ENCODE measurements around the gene IL23R.

IL23R gene

DNA sequence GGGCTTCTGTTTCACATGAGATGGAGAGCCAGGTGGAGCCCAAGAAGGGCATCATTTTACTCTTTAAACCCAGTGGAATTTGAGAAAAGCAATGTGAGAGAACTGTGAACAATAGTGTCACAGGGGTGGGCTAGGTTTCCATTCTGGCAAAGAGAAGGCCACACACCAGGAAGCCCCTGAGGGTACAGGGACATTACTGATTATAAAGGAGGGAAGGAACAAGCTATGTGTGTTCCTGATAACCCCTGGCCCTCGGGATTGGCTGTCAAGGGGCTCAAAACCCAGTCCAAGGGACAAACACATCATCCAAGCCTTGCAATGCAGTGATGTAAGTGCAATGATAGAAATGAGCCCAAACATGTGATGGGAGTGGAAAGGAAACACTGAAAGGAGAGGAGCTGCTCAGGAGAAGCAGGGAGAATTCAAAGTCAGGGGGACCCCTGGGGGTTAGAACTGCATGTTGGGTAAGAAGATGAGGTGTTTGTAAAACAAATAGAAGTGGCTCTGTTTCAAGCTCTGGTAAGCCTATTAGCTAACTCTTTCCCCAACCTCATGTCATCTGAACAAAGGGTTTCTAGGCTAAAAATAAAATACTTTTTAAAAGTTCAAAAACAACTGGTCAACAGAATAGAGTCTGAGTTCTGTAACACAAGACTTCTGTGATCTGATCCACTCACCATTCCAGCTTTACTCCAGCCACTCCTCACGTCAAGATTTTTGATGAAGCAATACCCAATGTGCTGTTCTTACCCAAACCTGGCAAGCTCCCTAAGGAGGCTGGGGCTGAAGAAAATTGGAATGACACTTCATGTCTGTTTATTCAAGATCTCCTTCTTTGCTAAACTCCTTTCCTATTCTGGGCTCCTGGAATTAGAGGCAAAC is 90.3 kb downstream of the IL23R start:
- no peak for DNase-seq

DNA sequence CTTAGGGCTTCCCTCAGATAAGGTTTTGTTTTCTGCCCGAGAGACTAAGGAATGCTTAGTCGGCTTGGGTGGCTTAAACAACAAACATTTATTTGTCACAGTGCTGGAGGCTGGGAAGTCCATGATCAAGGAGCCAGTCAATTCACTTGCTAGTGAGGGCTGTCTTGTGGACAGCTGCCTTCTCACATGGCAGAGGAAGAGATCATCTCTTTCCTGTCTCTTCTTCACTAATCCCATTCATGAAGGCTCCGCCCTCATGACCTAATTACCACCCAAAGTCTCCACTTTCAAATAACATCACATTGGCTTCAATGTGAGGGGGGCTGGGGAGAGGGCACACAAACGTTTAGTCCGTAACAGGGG is 90.9 kb downstream of the IL23R start:
- no peak for DNase-seq

- peak; percentile 18 for DNase-seq
These were observed 95.4 kb downstream of the IL23R start for GRCh38 chr1:67261680-67262079.

DNA sequence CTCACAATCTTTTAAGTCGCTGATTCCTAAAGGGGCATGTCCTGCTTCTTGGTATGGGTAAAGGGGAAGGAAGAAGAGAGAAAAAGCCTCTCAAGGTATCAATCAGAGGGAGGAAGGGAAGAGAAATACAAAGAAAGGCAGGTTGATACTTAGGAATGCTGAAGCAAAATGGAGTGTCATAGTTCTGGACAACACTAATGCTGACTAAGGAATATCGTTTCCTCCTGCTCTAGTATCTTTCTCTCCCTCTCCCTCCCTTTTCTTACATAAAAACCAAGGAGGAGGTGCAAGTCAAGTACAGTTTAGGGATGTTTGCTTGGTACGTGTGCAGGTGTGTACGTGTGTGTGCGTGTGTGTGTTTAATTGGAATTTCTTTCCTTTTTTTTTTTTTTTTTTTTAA is 96.5 kb downstream of the IL23R start:
- DNase-seq: no peak

DNA sequence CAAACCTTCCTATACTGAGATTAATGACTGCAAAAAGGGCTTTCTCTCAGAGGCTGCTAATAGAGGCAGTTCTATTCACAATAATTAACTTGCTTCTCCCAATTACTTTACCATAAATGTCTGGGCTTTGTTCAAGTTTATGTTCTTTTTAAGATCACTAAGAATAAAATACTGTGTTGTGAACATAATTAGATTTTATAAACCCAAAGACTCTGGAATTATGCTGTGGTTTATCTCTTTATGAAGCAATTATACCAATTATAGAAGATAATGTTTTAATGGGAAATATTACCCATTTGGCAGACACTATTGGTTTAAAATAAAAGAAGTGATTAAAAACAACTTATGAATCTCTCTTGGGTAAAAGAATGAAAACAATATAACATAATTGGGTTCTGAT is 97.9 kb downstream of the IL23R start:
- DNase-seq: no peak

GRCh38 chr1:67264899-67265298 is 98.6 kb downstream of the IL23R start:
- DNase-seq: no peak

GRCh38 chr1:67269061-67269460 is 102.8 kb downstream of the IL23R start:
- DNase-seq: no peak

- DNase-seq: no peak
These were observed 104.3 kb downstream of the IL23R start for GRCh38 chr1:67270541-67270940.

- no peak for DNase-seq
These were observed 107.3 kb downstream of the IL23R start for GRCh38 chr1:67273591-67273990.

DNA sequence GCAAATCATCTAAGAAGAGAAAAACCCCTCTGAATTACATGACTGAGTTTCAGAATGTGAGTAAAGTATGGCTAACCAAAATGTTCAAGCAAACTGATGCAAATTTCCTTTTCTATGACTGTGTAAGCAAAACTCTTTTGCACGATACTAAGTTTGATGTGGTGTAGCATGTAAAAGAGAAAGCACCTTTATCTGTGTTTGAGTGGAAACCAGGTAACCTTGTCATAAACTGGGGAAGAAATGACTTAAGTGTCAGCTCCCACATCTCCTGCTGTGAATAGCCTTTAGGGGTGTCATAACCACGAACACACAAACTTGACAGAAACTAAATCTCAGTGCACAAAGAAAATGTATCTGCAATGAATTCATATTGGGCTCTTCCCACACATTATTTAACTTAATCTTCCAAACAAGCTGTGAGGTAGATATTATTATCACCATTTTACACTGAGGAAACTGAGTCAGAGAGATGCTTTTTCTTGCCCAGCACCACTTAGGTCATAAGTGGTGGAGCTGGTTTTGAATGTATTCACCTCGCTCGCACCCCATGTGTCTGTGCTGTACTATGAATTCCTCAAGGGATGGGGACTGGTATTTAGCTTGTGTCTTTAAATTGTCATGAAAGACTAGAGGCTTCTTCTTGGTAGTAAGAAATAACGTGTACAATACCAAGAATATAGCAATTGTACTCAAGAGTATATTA is 108.5 kb downstream of the IL23R start:
- no peak for DNase-seq

DNA sequence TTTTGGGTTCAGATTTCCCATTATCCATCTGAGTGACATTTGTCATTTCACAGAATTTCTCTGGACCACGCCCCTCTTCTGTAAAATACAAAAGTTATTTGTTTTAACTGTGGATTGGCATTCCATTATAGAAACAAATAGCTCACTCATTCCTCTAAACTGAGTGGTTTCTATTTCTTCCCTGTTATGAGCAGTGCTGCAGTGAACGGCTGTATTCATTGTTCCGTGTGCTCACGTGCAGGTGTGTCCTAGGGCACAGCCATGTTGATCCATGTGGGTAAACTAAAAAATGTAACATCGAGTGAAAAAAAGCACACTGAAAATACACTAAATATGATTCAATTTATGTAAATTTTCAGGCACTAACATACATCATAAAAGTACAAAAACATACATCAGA is 114.4 kb downstream of the IL23R start:
- DNase-seq: no peak

DNA sequence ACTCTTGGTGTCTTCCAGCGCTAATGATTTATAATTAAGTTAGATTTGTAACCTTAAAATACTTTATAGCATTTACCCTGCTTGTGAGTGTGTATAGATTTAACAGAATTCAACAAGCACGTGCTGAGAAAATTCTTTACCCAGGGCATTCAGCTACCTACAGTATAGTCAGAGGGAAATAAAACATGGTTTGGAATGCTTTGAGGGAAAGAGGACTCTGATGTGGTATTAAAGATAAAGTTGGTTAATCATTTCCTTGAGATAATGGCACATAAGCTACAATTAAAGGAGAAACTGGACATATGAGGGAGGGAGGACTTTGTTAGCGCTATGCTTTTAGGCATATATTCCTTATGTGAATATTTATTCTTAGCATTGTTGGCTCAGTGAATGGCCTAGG is 115.0 kb downstream of the IL23R start:
- DNase-seq: no peak

GRCh38 chr1:67285780-67286488 is 119.7 kb downstream of the IL23R start:
- no peak for DNase-seq

- no peak for DNase-seq
These were observed 124.0 kb downstream of the IL23R start for GRCh38 chr1:67290236-67290635.

GRCh38 chr1:67294836-67295617 is 128.8 kb downstream of the IL23R start:
- no peak for DNase-seq

- no peak for DNase-seq
These were observed 132.5 kb downstream of the IL23R start for GRCh38 chr1:67298762-67299161.

- no peak for DNase-seq
These were observed 133.0 kb downstream of the IL23R start for GRCh38 chr1:67299296-67299695.

DNA sequence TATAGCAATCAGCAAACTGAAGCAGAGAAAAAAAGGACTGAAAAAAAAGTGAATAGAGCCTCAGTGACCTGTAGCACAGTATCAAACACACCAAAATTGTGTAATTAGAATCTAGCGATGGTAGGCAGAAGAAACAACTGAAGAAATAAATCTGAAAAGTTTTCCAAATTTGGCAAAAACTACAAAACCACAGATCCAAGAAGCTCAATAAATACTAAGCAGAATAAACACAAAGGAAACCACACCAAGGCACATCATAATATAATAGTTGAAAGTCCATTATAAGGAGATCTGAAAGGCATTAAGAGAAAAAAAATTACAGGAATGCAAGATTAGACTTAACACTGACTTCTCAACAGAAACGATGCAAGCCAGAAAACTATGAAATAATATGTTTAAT is 134.3 kb downstream of the IL23R start:
- DNase-seq: no peak

- no peak for DNase-seq
These were observed 137.8 kb downstream of the IL23R start for GRCh38 chr1:67304023-67304422.

DNA sequence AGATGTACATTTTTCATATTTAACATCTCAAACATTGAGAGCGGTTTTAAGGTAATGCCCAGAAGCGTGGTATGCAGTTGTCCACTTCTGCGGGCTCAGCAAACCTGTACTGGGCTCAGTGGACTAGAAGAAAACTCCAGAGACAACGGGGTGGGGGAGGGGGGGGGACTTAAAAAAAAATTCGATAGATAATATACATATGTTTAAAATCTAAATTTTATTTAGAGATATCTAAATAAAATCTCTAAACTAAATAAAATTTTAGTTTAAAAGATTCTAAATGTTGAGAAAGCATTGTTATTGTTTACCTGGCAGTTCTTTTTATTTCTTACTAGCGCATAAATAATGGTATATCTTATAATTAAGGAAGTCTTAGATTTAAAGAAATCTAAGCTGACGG is 140.3 kb downstream of the IL23R start:
- no peak for DNase-seq

DNA sequence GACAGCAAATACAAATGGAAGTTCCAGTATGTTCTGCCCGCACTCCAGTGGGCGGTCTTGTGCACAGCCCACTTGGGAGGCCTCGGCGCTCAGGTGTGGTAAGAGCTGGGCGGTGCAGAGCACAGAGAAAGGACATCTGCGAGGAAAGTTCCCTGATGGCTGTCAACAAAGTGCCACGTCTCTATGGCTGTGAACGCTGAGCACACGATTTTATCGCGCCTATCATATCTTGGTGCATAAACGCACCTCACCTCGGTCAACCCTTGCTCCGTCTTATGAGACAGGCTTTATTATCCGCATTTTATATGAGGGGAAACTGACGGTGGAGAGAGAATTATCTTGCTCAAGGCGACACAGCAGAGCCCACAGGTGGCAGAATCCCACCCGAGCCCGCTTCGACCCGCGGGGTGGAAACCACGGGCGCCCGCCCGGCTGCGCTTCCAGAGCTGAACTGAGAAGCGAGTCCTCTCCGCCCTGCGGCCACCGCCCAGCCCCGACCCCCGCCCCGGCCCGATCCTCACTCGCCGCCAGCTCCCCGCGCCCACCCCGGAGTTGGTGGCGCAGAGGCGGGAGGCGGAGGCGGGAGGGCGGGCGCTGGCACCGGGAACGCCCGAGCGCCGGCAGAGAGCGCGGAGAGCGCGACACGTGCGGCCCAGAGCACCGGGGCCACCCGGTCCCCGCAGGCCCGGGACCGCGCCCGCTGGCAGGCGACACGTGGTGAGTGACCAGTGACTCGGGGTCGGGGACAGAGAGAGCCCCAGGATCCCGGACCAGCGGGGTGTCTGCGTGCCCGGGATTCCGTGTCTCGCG is 141.2 kb downstream of the IL23R start, which contains the start of gene IL12RB2:
Gene IL12RB2 (plus strand): TSS at position 623 of the 810 bp plus-strand sequence. CDS start 12,496 bp downstream, outside the sequence.
- no peak for DNase-seq

- DNase-seq: no peak
These were observed 141.9 kb downstream of the IL23R start for GRCh38 chr1:67308136-67308535.

All from activated CD4-positive, alpha-beta T cell treated with anti-CD3 and anti-CD28 coated beads for 1 hour (primary cell).